Sigmoid colon (tissue), 7 donors: ENCODE measurements around the gene SIGLEC1. TPM values are rescaled to one million over a fixed set of nuclear protein-coding genes. Genes with fewer than 3 reads are reported as not detected.

Experiments used
- DNase-seq: peaks from one replicate; pipeline ENCODE4 v3.0.0-alpha.2; 2019
- H3K27ac ChIP-seq, 4 donors: fragments of 200-600 bp; sonication (generic); one replicate each; pipeline ENCODE4 v1.5.1; 2016 to 2019; ENCODE audit warnings: mild to moderate bottlenecking in 1 of 4
- H3K27me3 ChIP-seq, 3 donors: fragments of 200-600 bp; sonication (generic); one replicate each; pipeline ENCODE4 v1.5.1; 2019; ENCODE audit warnings: mild to moderate bottlenecking in 1 of 3
- H3K36me3 ChIP-seq, 4 donors: fragments of 200-600 bp; sonication (generic); one replicate each; pipeline ENCODE4 v1.5.1; 2016 to 2019
- H3K4me1 ChIP-seq, 4 donors: fragments of 200-600 bp; sonication (generic); one replicate each; pipeline ENCODE4 v1.5.1; 2017 to 2019
- H3K4me3 ChIP-seq, 4 donors: fragments of 200-600 bp; sonication (generic); one replicate each; pipeline ENCODE4 v1.5.1; 2017 to 2019; ENCODE audit warnings: mild to moderate bottlenecking in 2 of 4, moderate library complexity in 1 of 4
- H3K9me3 ChIP-seq, 4 donors: fragments of 200-600 bp in 3 of 4; sonication (generic) in 3 of 4; one replicate each; pipeline versions ENCODE4 v1.5.1 to v1.6.1; 2013 to 2019
- EP300 ChIP-seq, 4 donors: sonication (generic); formaldehyde crosslinking; IDR thresholded peaks; one replicate each; pipeline ENCODE4 v1.6.1; 2017; ENCODE audit warnings: antibody characterized with exemption in 4 of 4
- POLR2A ChIP-seq, 2 donors: fragments of 450-650 bp; IDR thresholded peaks; one replicate each; pipeline ENCODE4 v1.6.1; 2016; ENCODE audit warnings: antibody characterized with exemption in 2 of 2, mild to moderate bottlenecking in 2 of 2, moderate library complexity in 2 of 2
- POLR2AphosphoS5 ChIP-seq, 4 donors: sonication (generic); formaldehyde crosslinking; IDR thresholded peaks; one replicate each; pipeline ENCODE4 v1.6.1; 2017; ENCODE audit warnings: antibody characterized with exemption in 4 of 4
- WGBS, 2 donors: extraction: QIAGEN DNeasy Blood & Tissue Kit; methylation state at CpG; one replicate each; pipeline ENCODE4 v1.1.7; 2013; 5-methylcytosine and 5-hydroxymethylcytosine counted together
- intact Hi-C: fragments of 100-400 bp; cut with DNase I; formaldehyde crosslinking; loops from one replicate; pipeline ENCODE4 v1.15.1; 2023
- polyA plus RNA-seq, 3 donors: library from polyadenylated mRNA; stranded (reverse); fragments of 200-250 nt; gene quantifications; one replicate each; pipeline ENCODE4 v1.2.3, GENCODE V29; 2013
- total RNA-seq, 4 donors: library from RNA; depleted of rRNA; stranded (reverse); fragments of >200 nt; gene quantifications; one replicate each; pipeline ENCODE4 v1.1.0, GENCODE V29; 2016
- TF ChIP-seq, protein P1 (sequence below), 4 experiments: fragments of 450-650 bp in 3 of 4; fragments of 200-600 bp in 1 of 4; IDR thresholded peaks; one replicate each; pipeline ENCODE4 v1.5.1; 2016 to 2019; ENCODE audit warnings: antibody characterized with exemption in 4 of 4, mild to moderate bottlenecking in 3 of 4, moderate library complexity in 2 of 4
- donor health status: healthy with polysubstance abuse.
- donor health status: Bipolar disorder and iron deficiency.
- donor health status: healthy.

The SIGLEC1 gene
- total and polyA plus RNA-seq, 7 donors: 2.4 to 17.1 (median 9.9) TPM

DNA sequence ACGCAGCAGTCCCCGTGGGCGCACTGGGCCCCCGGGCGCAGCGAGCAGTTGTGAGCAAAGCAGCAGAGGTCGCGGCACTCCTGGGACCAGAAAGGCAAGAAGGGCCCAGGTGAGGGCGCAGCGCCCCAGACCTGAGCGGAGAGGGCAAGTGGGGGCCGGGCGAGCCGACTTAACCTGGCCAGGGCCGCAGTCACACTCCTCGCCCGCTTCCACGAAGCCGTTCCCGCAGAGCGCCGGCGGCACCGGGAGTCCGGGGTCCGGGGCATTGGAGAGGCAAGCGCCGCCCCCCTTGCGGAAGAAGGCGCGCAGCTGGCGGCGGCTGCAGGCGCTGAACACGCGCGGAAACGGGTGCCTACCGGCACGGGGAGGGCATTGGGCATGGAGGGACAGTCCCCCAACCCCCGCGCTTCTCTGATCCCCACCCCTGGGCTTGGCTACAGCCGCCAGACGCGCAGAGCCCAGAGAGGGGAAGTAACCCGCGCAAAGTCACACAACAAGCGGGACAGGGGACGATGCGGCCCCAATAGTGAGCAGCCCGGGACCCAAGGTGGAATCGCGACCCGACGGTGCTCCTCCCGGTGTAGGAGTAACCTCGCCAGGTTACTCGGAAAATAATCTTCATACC is 39.7 kb downstream of the SIGLEC1 start:
- WGBS, 2 donors: 11 to 23% methylated on average over 58 of the region's 58 CpGs
- H3K4me3 ChIP-seq: no peak overlapping the region
- H3K36me3 ChIP-seq: peaks cover 0 to 62% (median 37%) of the 10 kb centered on the region in 4 donors

DNA sequence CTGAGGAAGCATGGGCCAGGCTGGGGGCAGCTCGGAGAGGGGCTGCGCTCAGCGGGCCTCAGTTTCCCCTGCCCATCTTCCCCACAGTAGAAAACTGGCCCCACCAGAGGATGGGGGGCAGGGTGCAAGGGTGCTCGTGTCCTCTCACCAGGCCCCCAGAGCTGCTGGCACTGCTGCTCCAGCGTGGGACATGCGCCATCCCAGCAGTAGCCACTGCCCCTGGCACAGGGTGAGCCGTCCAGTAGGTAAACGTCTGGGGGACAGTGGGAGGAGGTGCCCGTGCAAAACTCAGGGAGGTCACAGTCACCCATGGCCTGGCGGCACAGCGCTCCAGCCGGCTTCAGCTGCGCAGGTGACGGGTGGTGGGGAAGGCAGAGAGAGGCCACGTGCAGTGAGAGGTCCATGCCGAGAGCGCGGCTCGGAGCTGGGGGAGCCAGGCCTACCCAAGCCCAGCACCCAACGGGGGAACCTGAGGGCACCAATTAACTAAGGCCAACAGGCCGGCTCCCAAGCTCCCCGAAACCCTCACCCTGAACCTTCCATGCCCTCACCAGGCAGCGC is 40.3 kb downstream of the SIGLEC1 start:
- Histone ChIP-seq H3K4me3 (no peak overlapping the region), H3K27me3 (peaks cover 0 to 5% (median 0%) of the 10 kb centered on the region in 3 donors), H3K36me3 (peaks cover 0 to 62% (median 37%) of the 10 kb centered on the region in 4 donors), H3K27ac (no peak overlapping the region), H3K4me1 (peaks cover 0 to 25% (median 21%) of the 10 kb centered on the region in 4 donors), H3K9me3 (no peaks in the 10 kb centered on the region)
- intact Hi-C loops: no loop called here
- TF ChIP-seq POLR2AphosphoS5 (IDR thresholded peaks at IDR 0.05) (no peak), POLR2A (IDR thresholded peaks at IDR 0.05) (no peak), EP300 (IDR thresholded peaks at IDR 0.05) (no peak)
- TF ChIP-seq, protein P1, sequence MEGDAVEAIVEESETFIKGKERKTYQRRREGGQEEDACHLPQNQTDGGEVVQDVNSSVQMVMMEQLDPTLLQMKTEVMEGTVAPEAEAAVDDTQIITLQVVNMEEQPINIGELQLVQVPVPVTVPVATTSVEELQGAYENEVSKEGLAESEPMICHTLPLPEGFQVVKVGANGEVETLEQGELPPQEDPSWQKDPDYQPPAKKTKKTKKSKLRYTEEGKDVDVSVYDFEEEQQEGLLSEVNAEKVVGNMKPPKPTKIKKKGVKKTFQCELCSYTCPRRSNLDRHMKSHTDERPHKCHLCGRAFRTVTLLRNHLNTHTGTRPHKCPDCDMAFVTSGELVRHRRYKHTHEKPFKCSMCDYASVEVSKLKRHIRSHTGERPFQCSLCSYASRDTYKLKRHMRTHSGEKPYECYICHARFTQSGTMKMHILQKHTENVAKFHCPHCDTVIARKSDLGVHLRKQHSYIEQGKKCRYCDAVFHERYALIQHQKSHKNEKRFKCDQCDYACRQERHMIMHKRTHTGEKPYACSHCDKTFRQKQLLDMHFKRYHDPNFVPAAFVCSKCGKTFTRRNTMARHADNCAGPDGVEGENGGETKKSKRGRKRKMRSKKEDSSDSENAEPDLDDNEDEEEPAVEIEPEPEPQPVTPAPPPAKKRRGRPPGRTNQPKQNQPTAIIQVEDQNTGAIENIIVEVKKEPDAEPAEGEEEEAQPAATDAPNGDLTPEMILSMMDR (IDR thresholded peaks at IDR 0.05): no peak
- WGBS, 2 donors: 39 to 55% methylated on average over 23 of the region's 23 CpGs
- no peak for DNase-seq

More for the DNA sequence above, 39.7 kb downstream of the SIGLEC1 start:
- Histone ChIP-seq H3K4me1 (peaks cover 0 to 31% (median 27%) of the 10 kb centered on the region in 4 donors), H3K27ac (no peak overlapping the region), H3K27me3 (peaks cover 0 to 5% (median 0%) of the 10 kb centered on the region in 3 donors), H3K9me3 (no peaks in the 10 kb centered on the region)
- no peak for DNase-seq
- no peak for TF ChIP-seq POLR2A (IDR thresholded peaks at IDR 0.05)
- TF ChIP-seq EP300 (IDR thresholded peaks at IDR 0.05): no peak
- TF ChIP-seq POLR2AphosphoS5 (IDR thresholded peaks at IDR 0.05): no peak
- TF ChIP-seq, protein P1 (IDR thresholded peaks at IDR 0.05): no peak
- intact Hi-C loops: no loop called here

DNA sequence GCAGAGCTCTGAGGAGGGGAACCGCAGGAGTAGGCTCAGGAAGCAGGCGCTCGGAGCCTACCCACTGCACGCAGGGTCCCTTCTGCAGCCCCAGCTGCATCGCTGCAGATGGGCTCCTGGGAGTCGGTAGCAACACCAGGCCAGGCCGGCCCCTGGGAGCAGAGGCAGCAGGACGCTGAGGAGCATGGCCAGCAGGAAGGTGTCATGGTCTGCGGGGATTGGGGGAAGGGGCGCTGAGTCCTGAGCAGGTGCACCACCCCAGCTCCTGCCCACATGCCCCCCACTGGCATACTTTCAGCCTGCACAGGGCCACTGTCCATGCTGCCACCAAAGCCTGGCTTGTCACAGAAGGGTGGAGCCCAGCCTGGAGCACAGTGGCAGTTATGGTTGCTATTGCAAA is 41.5 kb downstream of the SIGLEC1 start:
- TF ChIP-seq, protein P1 (IDR thresholded peaks at IDR 0.05): no peak
- TF ChIP-seq EP300 (IDR thresholded peaks at IDR 0.05) (no peak), POLR2A (IDR thresholded peaks at IDR 0.05) (no peak), POLR2AphosphoS5 (IDR thresholded peaks at IDR 0.05) (no peak)
- 82 to 83% methylated on average over 10 of the region's 10 CpGs for WGBS, 2 donors
- peaks cover 0 to 62% (median 36%) of the 10 kb centered on the region in 4 donors for H3K36me3 ChIP-seq

DNA sequence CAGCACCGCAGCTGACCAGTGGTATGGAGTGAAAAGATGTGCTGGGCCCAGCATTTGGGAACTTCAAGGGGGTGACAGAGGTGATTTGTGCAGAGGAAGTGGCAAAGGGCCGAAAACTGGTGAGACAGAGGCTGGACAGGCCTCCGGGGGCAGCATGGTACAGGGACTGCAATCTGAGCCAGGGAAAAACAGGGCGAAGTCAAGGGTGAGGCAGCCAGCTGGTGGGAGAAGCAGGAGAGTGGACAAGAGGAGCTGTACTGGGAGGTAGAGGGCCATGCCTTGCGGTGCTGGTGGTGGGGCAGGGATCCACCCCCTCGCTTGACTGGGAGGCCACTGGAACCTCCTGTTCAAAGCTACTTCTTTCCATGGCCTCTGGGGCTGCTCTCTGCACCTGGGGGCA is 41.9 kb downstream of the SIGLEC1 start:
- Histone ChIP-seq H3K9me3 (no peaks in the 10 kb centered on the region), H3K36me3 (peaks cover 0 to 62% (median 34%) of the 10 kb centered on the region in 4 donors), H3K27me3 (peaks cover 0 to 5% (median 0%) of the 10 kb centered on the region in 3 donors), H3K4me1 (peaks cover 0 to 24% (median 19%) of the 10 kb centered on the region in 4 donors), H3K4me3 (no peak overlapping the region), H3K27ac (peak overlapping the region in 3 of 4 donors; percentile 21 to 53 (median 39))
- TF ChIP-seq, protein P1 (IDR thresholded peaks at IDR 0.05): no peak
- TF ChIP-seq POLR2A (IDR thresholded peaks at IDR 0.05) (no peak), POLR2AphosphoS5 (IDR thresholded peaks at IDR 0.05) (no peak), EP300 (IDR thresholded peaks at IDR 0.05) (no peak)
- WGBS, 2 donors: 51 to 52% methylated on average over 6 of the region's 6 CpGs
- no peak for DNase-seq
- intact Hi-C loops: no loop called here

More for the DNA sequence above, 41.5 kb downstream of the SIGLEC1 start:
- H3K9me3 ChIP-seq: no peaks in the 10 kb centered on the region
- no peak for DNase-seq
- peaks cover 0 to 24% (median 18%) of the 10 kb centered on the region in 4 donors for H3K4me1 ChIP-seq
- peaks cover 0 to 5% (median 0%) of the 10 kb centered on the region in 3 donors for H3K27me3 ChIP-seq
- no peak overlapping the region for H3K4me3 ChIP-seq
- H3K27ac ChIP-seq: peak overlapping the region in 1 of 4 donors; percentile 39
- intact Hi-C loops: no loop called here
